CD4-positive, alpha-beta T cell (primary cell): ENCODE results near the gene TGM4. TPM values are rescaled to one million over a fixed set of nuclear protein-coding genes. Genes with fewer than 3 reads are reported as not detected.

Experiments
- ATAC-seq: fragments of 200-7000 bp; cut with Tn5 transposase; one replicate; pipeline ENCODE4 v1.10.0; 2022; ENCODE audit warnings: mild to moderate bottlenecking; ENCODE audit not compliant: poor library complexity
- CTCF ChIA-PET: fragments of 350-600 bp; sonication (Branson Sonifier 250); formaldehyde crosslinking; loops from one replicate; lab custom pipeline; 2021; ENCODE audit warnings: antibody characterized with exemption, inconsistent platforms; lab: Charles Lee
- POLR2A ChIA-PET: fragments of 350-600 bp; sonication (Branson Sonifier 250); formaldehyde crosslinking; loops from one replicate; lab custom pipeline; 2021; ENCODE audit warnings: antibody characterized with exemption, inconsistent platforms; lab: Charles Lee
- DNase-seq, 14 experiments: peaks; one replicate each; pipeline ENCODE4 v3.0.0-alpha.2; 2013 to 2020; ENCODE audit warnings: mixed read lengths in 2 of 14
- H3K27ac ChIP-seq, 2 donors: one replicate each; pipeline versions ENCODE4 v1.5.1 to v1.7.0; 2013; ENCODE audit warnings: low read length in 2 of 2, low read depth in 1 of 2, mild to moderate bottlenecking in 1 of 2
- H3K27me3 ChIP-seq, 2 experiments: 1 replicate in 1 of 2; 2 replicates in 1 of 2; pipeline versions ENCODE4 v1.6.1 to v1.7.0; 2013; ENCODE audit warnings: low read length in 2 of 2, control low read depth in 1 of 2, mild to moderate bottlenecking in 1 of 2, moderate library complexity in 1 of 2; ENCODE audit not compliant: insufficient read depth in 2 of 2, control insufficient read depth in 1 of 2
- H3K36me3 ChIP-seq: one replicate; pipeline ENCODE4 v1.6.1; 2013; ENCODE audit warnings: low read length, control low read depth; ENCODE audit not compliant: insufficient read depth
- H3K4me1 ChIP-seq: one replicate; pipeline ENCODE4 v1.6.1; 2013; ENCODE audit warnings: low read length, control low read depth; ENCODE audit not compliant: insufficient read depth
- H3K4me3 ChIP-seq: one replicate; pipeline ENCODE4 v1.5.1; 2013; ENCODE audit warnings: mild to moderate bottlenecking, low read length, moderate library complexity
- H3K9me3 ChIP-seq, 2 experiments: 1 replicate in 1 of 2; 2 replicates in 1 of 2; pipeline versions ENCODE4 v1.6.1 to v1.7.0; 2013; ENCODE audit warnings: low read length in 2 of 2, mild to moderate bottlenecking in 2 of 2, control low read depth in 1 of 2, moderate library complexity in 1 of 2; ENCODE audit not compliant: control insufficient read depth in 1 of 2, insufficient read depth in 1 of 2
- H3K27ac Mint-ChIP-seq: one replicate; pipeline ENCODE4 v1.8.0; 2020; ENCODE audit warnings: mixed read lengths
- H3K27me3 Mint-ChIP-seq: one replicate; pipeline ENCODE4 v1.8.0; 2021; ENCODE audit warnings: mixed read lengths
- H3K36me3 Mint-ChIP-seq: one replicate; pipeline ENCODE4 v1.8.0; 2021; ENCODE audit warnings: low read depth, mixed read lengths
- H3K4me1 Mint-ChIP-seq: one replicate; pipeline ENCODE4 v1.8.0; 2021; ENCODE audit warnings: low read depth, mixed read lengths
- H3K4me3 Mint-ChIP-seq: one replicate; pipeline ENCODE4 v1.8.0; 2020; ENCODE audit warnings: mild to moderate bottlenecking, mixed read lengths
- H3K9me3 Mint-ChIP-seq: one replicate; pipeline ENCODE4 v1.8.0; 2020; ENCODE audit warnings: mixed read lengths
- intact Hi-C, 2 experiments: fragments of 100-400 bp; cut with DNase I in 1 of 2; cut with micrococcal nuclease in 1 of 2; formaldehyde crosslinking; loops; one replicate each; pipeline versions ENCODE4 v1.15.1 to v1.9.0; 2023 to 2025; cut with DNase I, micrococcal nuclease
- total RNA-seq, 174 experiments: library from RNA in 2 of 174; stranded (reverse) in 2 of 174; gene quantifications; one replicate each; pipeline ENCODE4 v1.2.3 and lab custom pipeline; 2021 to 2026
- TF ChIP-seq, protein P1 (sequence below): fragments of 200-600 bp; IDR thresholded peaks from one replicate; pipeline ENCODE4 v1.8.0; 2022; ENCODE audit warnings: antibody characterized with exemption, mild to moderate bottlenecking

The TGM4 gene
- total RNA-seq, 2 experiments from 2014 or later, result not detected

GRCh38 chr3:44833394-44833793 is 41.0 kb upstream of the TGM4 start:
- ATAC-seq (no peak), DNase-seq (no peak)
- ChIA-PET CTCF (interaction anchor here (1.0 kb wide), 1 partner anchor 28 kb away, joined by 3 read pairs; no protein-coding TSS in a partner anchor), POLR2A (no interaction called here)
- no peak overlapping the region for H3K4me3 ChIP-seq
- no peak overlapping the region for H3K27ac ChIP-seq
- peaks cover 6% of the 10 kb centered on the region for H3K36me3 Mint-ChIP-seq
- H3K4me1 Mint-ChIP-seq, result no peaks in the 10 kb centered on the region
- peaks cover 3% of the 10 kb centered on the region for H3K9me3 Mint-ChIP-seq
- intact Hi-C loops, result no loop called here
- no peaks in the 10 kb centered on the region for H3K4me1 ChIP-seq
- H3K9me3 ChIP-seq, result peaks cover 0 to 6% of the 10 kb centered on the region in 2 experiments
- no peaks in the 10 kb centered on the region for H3K27me3 Mint-ChIP-seq
- H3K36me3 ChIP-seq, result no peaks in the 10 kb centered on the region
- no peak overlapping the region for H3K27ac Mint-ChIP-seq
- TF ChIP-seq, protein P1, sequence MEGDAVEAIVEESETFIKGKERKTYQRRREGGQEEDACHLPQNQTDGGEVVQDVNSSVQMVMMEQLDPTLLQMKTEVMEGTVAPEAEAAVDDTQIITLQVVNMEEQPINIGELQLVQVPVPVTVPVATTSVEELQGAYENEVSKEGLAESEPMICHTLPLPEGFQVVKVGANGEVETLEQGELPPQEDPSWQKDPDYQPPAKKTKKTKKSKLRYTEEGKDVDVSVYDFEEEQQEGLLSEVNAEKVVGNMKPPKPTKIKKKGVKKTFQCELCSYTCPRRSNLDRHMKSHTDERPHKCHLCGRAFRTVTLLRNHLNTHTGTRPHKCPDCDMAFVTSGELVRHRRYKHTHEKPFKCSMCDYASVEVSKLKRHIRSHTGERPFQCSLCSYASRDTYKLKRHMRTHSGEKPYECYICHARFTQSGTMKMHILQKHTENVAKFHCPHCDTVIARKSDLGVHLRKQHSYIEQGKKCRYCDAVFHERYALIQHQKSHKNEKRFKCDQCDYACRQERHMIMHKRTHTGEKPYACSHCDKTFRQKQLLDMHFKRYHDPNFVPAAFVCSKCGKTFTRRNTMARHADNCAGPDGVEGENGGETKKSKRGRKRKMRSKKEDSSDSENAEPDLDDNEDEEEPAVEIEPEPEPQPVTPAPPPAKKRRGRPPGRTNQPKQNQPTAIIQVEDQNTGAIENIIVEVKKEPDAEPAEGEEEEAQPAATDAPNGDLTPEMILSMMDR, result no peak
- H3K4me3 Mint-ChIP-seq, result no peak overlapping the region
- H3K27me3 ChIP-seq, result no peaks in the 10 kb centered on the region

DNA sequence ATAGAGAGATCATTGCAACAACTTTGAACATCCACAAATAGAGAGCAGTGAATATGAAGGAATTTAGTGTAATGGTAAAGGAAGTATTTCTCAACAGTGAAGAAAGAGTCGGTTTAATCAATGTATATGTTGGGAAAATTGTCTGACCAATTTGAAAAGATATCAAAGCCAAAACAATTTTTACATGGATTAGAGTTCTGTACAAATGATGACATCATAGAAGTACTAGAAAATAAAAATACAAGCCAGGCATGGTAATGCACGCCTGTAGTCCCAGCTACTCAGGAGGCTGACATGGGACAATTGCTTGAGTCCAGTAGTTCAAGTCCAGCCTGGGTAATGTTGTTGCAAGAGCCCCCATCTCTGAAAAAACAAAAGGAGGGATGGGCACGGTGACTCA is 38.7 kb upstream of the TGM4 start:
- TF ChIP-seq, protein P1, result no peak
- Histone ChIP-seq H3K36me3 (no peaks in the 10 kb centered on the region), H3K9me3 (peaks cover 0 to 6% of the 10 kb centered on the region in 2 experiments), H3K27ac (no peak overlapping the region), H3K4me1 (no peaks in the 10 kb centered on the region), H3K4me3 (no peak overlapping the region), H3K27me3 (no peaks in the 10 kb centered on the region)
- Mint-ChIP-seq H3K27ac (no peak overlapping the region), H3K9me3 (peaks cover 3% of the 10 kb centered on the region), H3K4me1 (no peaks in the 10 kb centered on the region), H3K36me3 (peaks cover 6% of the 10 kb centered on the region), H3K4me3 (no peak overlapping the region), H3K27me3 (no peaks in the 10 kb centered on the region)
- ChIA-PET CTCF (no interaction called here), POLR2A (no interaction called here)
- intact Hi-C loops, result no loop called here
- no peak for DNase-seq
- ATAC-seq, result no peak

- no peaks in the 10 kb centered on the region for H3K27me3 ChIP-seq
- Mint-ChIP-seq H3K27me3 (no peaks in the 10 kb centered on the region), H3K4me1 (no peaks in the 10 kb centered on the region), H3K27ac (no peak overlapping the region), H3K36me3 (no peaks in the 10 kb centered on the region), H3K9me3 (no peaks in the 10 kb centered on the region), H3K4me3 (no peak overlapping the region)
- no peak overlapping the region for H3K27ac ChIP-seq
- intact Hi-C loops, result no loop called here
- H3K4me1 ChIP-seq, result no peaks in the 10 kb centered on the region
- H3K36me3 ChIP-seq, result no peaks in the 10 kb centered on the region
- no peak for DNase-seq
- H3K4me3 ChIP-seq, result no peak overlapping the region
- H3K9me3 ChIP-seq, result no peaks in the 10 kb centered on the region
- ATAC-seq, result no peak
- TF ChIP-seq, protein P1, result no peak
- CTCF ChIA-PET, result no interaction called here
- POLR2A ChIA-PET, result no interaction called here
Measured at GRCh38 chr3:44842376-44842775, 32.0 kb upstream of the TGM4 start.
